ENCODE data around the gene GZF1.

GRCh38 chr20:23349338-23350195, 12.4 kb upstream of the GZF1 start:
- TF ChIP-seq POLR2A (IDR thresholded peaks at IDR 0.05) (no peak), CTCF (IDR thresholded peaks at IDR 0.05) (peak in 5 of 6 experiments; percentile 37 to 60 (median 52))
